Lower lobe of right lung (tissue), 2 donors: ENCODE data around the gene BRD2. TPM values are rescaled to one million over a fixed set of nuclear protein-coding genes. Genes with fewer than 3 reads are reported as not detected.

ENCODE experiments used
- ATAC-seq, 2 donors: fragments of 200-7000 bp; cut with Tn5 transposase; one replicate each; pipeline ENCODE4 v1.9.1; 2020 to 2022; ENCODE audit warnings: mild to moderate bottlenecking in 2 of 2, moderate library complexity in 2 of 2
- DNase-seq: peaks from one replicate; pipeline ENCODE4 v3.0.0-alpha.2; 2020
- H3K27ac ChIP-seq: fragments of 200-600 bp; one replicate; pipeline ENCODE4 v1.8.0; 2022
- H3K27me3 ChIP-seq: fragments of 200-600 bp; one replicate; pipeline ENCODE4 v1.8.0; 2022; ENCODE audit warnings: low read depth
- H3K36me3 ChIP-seq: fragments of 200-600 bp; one replicate; pipeline ENCODE4 v1.8.0; 2022; ENCODE audit warnings: mild to moderate bottlenecking
- H3K4me1 ChIP-seq: fragments of 200-600 bp; one replicate; pipeline ENCODE4 v1.8.0; 2022
- H3K4me3 ChIP-seq: fragments of 200-600 bp; one replicate; pipeline ENCODE4 v1.8.0; 2022; ENCODE audit warnings: mild to moderate bottlenecking
- H3K9me3 ChIP-seq: fragments of 200-600 bp; one replicate; pipeline ENCODE4 v1.8.0; 2022
- CTCF ChIP-seq: fragments of 200-600 bp; IDR thresholded peaks from one replicate; pipeline ENCODE4 v1.8.0; 2022; ENCODE audit warnings: antibody characterized with exemption, mild to moderate bottlenecking
- intact Hi-C: fragments of 100-400 bp; cut with DNase I; formaldehyde crosslinking; loops from one replicate; pipeline ENCODE4 v1.11.0; 2022
- total RNA-seq: library from RNA; stranded (reverse); fragmentation: NEBNext Ultra II Directional; extraction: Animal tissue kit (Norgen Biotek cat#: 25700); gene quantifications from one replicate; pipeline ENCODE4 v1.2.1, GENCODE V29; 2021
- donor health status: DM: no; HTN: yes; CAD: no; lungs with severe emphysema.

The BRD2 gene
- total RNA-seq, 1 donor from 2014 or later = 173 TPM

- H3K9me3 ChIP-seq = no peaks in the 10 kb centered on the region
- intact Hi-C loops = no loop called here
- ATAC-seq (no peak), DNase-seq (no peak)
- H3K36me3 ChIP-seq = no peaks in the 10 kb centered on the region
- no peaks in the 10 kb centered on the region for H3K27me3 ChIP-seq
- H3K27ac ChIP-seq = no peak overlapping the region
- TF ChIP-seq CTCF = no peak
- H3K4me1 ChIP-seq = peaks cover 33% of the 10 kb centered on the region
- no peak overlapping the region for H3K4me3 ChIP-seq
Measured at GRCh38 chr6:32956176-32956575, 12.2 kb upstream of the BRD2 start.

- H3K4me3 ChIP-seq = no peak overlapping the region
- no peaks in the 10 kb centered on the region for H3K4me1 ChIP-seq
- no peak for TF ChIP-seq CTCF
- no peaks in the 10 kb centered on the region for H3K9me3 ChIP-seq
- no peaks in the 10 kb centered on the region for H3K27me3 ChIP-seq
- ATAC-seq = no peak
- H3K27ac ChIP-seq = no peak overlapping the region
- intact Hi-C loops = no loop called here
- DNase-seq = no peak
- no peaks in the 10 kb centered on the region for H3K36me3 ChIP-seq
Measured at GRCh38 chr6:32960563-32960962, 7.8 kb upstream of the BRD2 start.

- Histone ChIP-seq H3K4me1 (peaks cover 13% of the 10 kb centered on the region), H3K27me3 (no peaks in the 10 kb centered on the region), H3K9me3 (no peaks in the 10 kb centered on the region), H3K4me3 (no peak overlapping the region), H3K36me3 (no peaks in the 10 kb centered on the region), H3K27ac (no peak overlapping the region)
- intact Hi-C loops = no loop called here
- TF ChIP-seq CTCF = no peak
- DNase-seq (no peak), ATAC-seq (no peak)
Measured at GRCh38 chr6:32962213-32962826, 6.1 kb upstream of the BRD2 start.

GRCh38 chr6:32963866-32964265, 4.5 kb upstream of the BRD2 start:
- H3K9me3 ChIP-seq = no peaks in the 10 kb centered on the region
- no peak overlapping the region for H3K27ac ChIP-seq
- H3K4me3 ChIP-seq = no peak overlapping the region
- ATAC-seq (no peak), DNase-seq (no peak)
- intact Hi-C loops = no loop called here
- no peaks in the 10 kb centered on the region for H3K27me3 ChIP-seq
- no peak for TF ChIP-seq CTCF
- H3K4me1 ChIP-seq = peaks cover 16% of the 10 kb centered on the region
- no peaks in the 10 kb centered on the region for H3K36me3 ChIP-seq

- no peak for TF ChIP-seq CTCF
- H3K4me1 ChIP-seq = peaks cover 16% of the 10 kb centered on the region
- intact Hi-C loops = no loop called here
- H3K27me3 ChIP-seq = no peaks in the 10 kb centered on the region
- no peak overlapping the region for H3K4me3 ChIP-seq
- H3K27ac ChIP-seq = no peak overlapping the region
- DNase-seq = no peak
- no peaks in the 10 kb centered on the region for H3K9me3 ChIP-seq
- no peaks in the 10 kb centered on the region for H3K36me3 ChIP-seq
- ATAC-seq = no peak
Measured at GRCh38 chr6:32964776-32965175, 3.6 kb upstream of the BRD2 start.
